ENCODE results near the gene RSBN1.
"Not testable (repeated sequence)": the region's sequence is repeated elsewhere in the genome, so short reads cannot be mapped to it uniquely, and the experiment has no call there.

The RSBN1 gene

DNA sequence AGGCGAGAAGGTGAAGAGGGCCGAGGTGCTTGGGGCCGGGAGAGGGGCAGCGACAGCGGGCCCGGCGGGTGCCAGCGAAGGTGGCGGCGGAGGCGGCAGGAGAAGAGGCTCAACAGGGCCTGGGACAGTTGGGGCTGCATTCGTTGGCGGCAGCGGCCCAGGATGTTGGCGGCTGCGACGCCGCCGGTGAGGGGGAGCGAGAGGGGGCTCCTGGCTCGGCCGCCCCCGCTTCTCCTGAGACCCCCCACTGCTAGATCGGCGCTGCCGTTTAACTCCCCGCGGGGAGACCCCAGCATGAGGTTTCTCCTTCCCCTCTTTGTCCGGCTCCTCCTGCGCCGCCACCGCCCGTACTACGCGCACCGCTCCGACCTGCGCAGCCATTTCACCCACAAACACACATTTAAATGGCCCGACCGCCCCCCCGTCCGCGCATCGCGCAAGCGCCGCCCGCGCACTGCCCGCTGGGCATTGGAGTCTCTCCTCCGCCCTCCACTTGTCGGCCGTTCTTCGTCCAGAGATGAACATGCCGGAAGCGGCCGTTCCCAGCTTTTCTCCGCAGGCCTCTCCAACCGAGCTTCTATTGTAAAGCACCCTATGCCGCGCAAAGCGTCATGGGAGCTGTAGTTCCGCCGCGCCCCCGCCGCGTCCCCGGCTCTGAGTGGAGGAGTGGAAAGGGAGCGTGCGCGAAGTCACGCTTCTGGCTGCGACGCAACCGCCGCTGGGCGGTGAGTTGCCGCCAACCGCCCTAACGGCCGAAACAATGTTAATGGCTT is at the start of gene RSBN1:
RSBN1 (minus strand) TSS at position 589 of the 773 bp plus-strand sequence; CDS start at position 525, 64 bp downstream.
- peak; percentile 90 to 97 (median 94) for DNase-seq (ENCODE audit: low read depth in 4 of 4, low spot score in 1 of 4)

DNA sequence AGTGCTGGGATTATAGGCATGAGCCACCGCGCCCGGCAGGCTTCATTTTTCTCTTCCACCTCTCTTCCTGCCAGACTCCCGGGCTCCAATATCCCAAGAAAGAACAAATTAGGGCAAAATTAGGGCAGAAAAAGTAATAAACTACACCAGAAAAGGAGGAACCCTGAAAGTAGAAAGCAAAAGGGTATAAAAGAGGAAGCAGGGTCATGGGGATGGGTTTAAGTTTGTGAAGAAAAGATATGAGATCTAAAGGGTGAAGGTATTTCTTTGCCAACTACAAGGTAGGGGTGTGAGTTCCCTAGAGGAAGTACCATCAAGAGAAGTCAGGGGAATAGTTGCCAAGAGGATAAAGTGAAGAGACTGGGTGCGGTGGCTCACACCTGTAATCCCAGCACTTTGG is 49.4 kb upstream of the RSBN1 start:
- no peak for DNase-seq (ENCODE audit: low read depth in 4 of 4, low spot score in 1 of 4)

DNA sequence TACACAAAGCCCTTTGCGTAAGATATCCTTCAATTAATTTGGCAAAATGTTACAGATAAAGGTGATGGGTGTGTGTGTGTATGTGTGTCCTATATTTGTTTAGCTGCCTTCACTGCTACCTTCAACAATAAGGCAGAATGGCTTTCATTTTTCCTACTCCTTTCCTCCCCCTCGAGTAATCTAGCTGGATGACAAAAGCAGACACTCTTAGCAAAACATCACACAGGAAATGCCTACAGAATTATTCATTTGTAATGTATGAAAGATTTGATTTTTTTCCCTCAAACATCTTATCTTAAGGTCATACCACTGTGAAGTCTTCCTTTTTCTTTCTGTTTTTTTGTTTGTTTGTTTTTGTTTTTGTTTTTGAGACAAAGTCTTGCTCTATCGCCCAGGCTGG is 48.6 kb upstream of the RSBN1 start:
- no peak for DNase-seq (ENCODE audit: low read depth in 4 of 4, low spot score in 1 of 4)

DNA sequence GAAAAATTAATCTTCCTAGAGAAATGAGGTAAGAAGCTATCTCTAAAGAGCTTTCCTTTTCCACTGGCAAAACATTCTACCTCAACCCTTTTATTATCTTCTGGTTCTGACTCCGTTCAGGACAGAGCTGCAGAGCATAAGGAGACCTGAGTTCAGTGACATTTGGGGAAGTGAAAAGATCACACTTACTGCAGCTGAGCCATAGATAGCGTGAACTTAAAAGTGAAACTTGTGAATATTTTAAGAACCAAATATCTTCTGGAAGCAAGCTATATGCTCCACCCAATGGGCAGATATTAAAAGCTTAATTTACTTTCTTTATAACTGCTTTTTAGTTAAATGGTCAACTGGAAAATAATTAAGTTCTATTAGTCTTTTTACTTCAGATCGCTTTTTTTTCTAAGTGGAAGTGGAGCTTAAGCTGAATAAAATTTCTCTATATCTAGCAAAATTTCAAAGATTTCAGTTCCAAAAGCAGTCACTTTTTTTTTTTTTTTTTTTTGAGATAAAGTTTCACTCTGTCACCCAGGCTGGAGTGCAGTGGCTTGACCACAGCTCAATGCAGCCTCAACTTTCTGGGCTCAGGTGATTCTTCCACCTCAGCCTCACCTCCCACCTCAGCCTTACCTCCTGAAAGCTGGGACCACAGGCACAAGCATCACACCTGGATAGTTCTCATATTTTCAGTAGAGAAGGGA is 47.4 kb upstream of the RSBN1 start:
- no peak for DNase-seq (ENCODE audit: low read depth in 4 of 4, low spot score in 1 of 4)

DNA sequence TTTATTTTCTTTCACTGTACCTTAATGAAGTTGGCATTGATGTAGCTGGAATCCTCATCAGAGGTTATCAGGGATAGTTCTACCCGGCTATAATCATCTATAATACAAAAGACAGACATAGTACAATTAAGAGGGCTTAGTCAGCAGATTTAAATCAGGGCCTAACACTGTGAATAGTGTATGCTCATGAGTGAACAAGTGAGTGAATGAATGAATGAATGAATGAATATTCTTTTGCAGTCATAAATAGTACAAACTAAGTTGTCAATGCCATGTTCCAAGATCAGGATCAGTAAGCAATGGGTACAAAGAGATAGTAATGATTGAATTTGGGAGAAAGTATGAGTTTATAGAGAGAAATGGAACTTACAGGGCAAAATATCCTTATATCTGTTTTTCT is 46.7 kb upstream of the RSBN1 start:
- no peak for DNase-seq (ENCODE audit: low read depth in 4 of 4, low spot score in 1 of 4)

DNA sequence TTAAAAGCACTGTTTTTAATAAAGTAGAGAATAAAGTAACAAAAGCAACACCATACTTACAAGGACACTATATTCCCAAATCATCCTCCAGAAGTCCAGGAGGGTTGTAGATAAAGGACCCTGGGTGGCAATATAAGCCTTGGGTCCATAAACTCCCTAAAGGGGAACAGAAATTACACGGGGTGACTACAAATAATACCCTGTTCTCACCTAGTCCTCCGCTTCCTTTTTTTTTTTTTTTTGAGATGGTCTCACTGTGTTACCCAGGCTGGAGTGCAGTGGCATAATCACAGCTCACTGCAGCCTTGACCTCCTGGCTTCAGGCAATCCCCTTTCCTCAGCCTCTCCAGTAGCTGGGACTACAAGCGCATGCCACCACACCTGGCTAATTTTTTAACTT is 46.1 kb upstream of the RSBN1 start:
- no peak for DNase-seq (ENCODE audit: low read depth in 4 of 4, low spot score in 1 of 4)

DNA sequence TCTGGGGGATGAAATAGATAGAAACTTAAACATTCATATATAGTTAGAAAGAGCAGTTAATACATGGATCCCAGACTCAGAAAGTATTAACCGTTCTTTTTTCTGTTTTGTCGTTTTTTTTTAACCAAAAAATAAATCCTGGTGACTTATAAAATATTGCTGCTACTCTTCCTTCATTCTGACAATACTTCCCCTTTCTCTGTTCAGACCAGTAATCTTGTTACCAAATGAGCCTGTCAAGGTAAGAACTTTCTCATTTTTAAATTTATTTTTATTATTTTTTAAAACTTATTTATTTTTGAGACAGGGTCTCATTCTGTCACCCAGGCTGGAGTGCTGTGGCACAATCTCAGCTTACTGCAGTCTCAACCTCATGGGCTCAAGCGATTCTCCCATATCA is 45.5 kb upstream of the RSBN1 start:
- no peak for DNase-seq (ENCODE audit: low read depth in 4 of 4, low spot score in 1 of 4)

DNA sequence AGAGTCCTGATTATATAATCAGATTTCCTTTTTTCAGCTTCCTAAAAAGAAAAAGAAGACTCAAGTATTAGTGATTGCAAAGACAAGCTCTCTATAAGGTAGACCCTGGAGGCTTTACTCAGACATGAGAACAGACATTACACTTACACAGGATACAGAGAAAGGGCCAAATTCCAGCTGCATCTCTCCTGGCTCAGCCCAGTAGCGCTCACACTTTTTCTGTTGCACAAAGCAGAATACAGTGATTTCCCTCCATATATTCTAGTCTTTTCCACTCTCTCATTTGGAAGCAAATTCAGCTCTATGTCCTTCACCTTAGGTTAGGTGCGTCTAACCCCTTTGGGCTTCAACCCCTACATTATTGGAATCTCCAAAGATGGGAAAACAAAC is 44.1 kb upstream of the RSBN1 start:
- no peak for DNase-seq (ENCODE audit: low read depth in 4 of 4, low spot score in 1 of 4)

DNA sequence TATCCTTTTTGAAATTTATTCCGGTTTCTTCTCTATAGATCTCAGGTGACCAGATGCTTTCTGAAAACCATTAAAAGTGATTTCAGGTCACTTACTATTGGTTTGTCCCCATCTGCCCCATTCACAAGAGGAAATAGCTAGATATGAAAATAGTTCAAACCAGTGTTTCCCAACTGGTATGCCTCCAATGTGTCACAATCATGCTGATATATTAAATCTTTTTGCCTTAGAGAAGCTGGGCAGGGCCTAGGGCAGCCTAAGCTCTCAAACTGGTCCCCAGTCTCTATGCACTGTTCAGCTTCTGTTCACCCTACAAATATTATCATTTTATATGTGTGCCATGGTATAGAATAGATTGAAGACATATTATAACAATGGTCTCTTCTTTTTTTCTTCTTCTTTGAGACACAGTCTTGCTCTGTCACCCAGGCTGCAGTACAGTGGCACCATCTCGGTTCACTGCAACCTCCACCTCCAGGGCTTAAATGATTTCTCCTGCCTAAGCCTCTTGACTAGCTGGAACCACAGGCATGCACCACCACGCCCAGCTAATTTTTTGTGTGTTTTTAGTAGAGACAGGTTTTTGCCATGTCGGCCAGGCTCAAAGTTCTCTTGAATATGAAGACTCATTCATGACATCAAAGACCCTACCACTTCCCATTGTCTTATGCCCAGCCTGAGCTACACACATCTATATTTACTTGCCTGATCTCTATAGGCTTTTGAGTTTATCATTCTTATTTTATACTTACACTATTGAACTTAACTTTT is 43.5 kb upstream of the RSBN1 start:
- no peak for DNase-seq (ENCODE audit: low read depth in 4 of 4, low spot score in 1 of 4)

DNA sequence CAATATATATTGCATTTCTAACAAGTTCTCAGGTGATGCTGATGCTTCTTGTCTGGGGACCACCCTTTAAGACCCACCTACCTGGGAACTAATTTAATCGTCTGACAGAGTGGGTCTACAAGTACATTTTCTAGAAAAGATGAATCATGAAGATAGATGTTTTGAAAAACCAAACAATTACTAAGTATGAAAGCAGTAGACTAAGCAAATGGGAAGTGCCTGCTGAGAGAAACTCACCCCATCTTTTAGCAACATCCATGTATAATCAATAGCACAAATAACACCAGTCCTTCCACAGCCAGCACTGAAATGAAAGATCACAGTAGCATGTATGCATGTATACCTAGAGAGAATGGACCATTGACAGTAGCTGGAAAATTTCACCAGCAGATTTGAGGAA is 42.0 kb upstream of the RSBN1 start:
- DNase-seq (ENCODE audit: low read depth in 4 of 4, low spot score in 1 of 4) = no peak

DNA sequence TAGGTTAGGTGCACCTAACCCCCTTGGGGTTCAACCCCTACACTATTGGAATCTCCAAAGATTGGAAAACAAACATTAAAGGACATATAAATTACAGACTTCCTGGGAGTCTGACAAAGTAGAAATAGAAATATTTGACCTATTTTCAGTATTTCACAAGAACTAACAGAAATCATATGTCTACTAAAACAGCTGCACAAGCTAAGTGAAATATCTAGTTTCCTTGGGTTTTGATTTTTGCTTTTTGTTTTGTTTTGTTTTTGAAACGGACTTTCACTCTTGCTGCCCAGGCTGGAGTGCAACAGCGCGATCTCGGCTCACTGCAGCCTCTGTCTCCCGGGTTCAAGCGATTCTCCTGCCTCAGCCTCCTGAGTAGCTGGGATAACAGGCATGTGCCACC is 40.4 kb upstream of the RSBN1 start:
- DNase-seq (ENCODE audit: low read depth in 4 of 4, low spot score in 1 of 4) = not testable (repeated sequence)

DNA sequence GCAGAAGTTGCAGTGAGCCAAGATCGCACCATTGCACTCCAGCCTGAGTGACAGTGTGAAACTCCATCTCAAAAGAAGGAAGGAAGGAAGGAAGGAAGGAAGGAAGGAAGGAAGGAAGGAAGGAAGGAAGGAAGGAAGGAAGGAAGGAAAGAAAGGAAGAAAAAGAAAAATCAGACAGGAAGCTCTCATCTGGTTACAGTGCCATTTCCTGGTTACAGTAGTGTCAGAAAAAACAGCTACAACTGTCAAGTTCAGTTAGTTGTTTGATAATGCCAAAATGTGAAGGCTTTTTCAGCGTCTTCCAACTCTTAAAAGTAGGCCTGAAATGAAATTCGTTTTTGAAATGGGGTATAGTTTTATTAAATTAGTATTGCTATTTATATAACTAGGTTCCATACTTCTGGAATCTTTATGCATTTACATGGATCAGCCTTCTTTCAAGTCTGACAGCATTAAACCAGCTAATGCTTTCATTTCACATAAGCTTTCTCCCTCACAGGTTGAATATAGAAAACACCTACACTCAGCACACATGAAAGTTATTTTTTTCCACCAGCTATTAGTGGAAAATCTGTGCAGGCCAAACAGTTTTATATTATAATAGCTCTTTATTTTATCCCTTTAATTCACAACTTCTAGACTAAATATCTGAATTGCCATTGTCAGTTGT is 38.0 kb upstream of the RSBN1 start:
- DNase-seq (ENCODE audit: low read depth in 4 of 4, low spot score in 1 of 4) = no peak

DNA sequence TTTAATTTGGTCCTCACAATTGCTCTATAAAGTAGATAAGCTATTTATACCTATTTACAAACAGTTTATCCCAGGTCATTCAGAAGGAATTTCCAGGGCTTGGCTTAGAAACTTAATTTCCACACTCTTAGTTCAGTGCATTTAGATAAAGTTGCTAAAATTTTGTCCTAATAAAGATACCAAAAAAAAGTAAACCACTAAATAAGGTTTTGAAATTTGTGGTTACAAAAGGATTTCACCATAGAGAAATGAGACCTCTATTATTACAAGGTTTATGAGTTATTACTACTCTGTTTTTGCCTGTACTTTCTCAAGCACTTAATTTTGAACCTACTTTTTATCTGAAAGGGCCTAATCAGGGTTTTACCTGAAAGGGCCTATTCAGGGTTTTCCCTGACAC is 36.8 kb upstream of the RSBN1 start:
- no peak for DNase-seq (ENCODE audit: low read depth in 4 of 4, low spot score in 1 of 4)

DNA sequence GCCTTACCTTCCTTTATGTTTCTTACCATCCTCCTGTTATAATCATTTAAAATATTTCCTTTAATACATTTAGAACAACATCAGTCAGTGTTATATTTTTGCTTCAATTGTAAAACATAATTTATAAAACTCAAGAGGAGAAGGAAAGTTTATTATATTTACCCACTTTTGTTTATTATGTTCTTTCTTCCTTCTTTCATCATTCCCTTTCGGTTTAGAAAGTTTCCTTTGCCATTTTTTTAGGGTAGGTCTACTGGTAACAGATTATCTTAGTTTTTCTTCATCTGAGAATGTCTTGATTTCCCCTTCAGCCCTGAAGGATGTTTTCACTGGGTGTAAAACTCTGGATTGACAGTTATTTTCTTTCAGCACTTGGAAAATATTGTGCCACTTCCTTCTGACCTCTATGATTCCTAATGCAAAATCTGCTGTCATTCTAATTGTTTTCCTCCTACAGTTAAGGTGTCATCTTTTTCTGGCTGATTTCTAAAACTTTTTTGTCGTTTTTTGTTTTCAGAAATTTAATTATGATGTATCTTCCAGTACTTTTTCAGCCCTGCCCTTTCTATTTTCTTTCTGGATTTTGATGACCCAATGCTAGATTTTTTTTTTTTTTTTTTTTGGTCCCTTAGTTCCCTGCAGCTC is 34.2 kb upstream of the RSBN1 start:
- no peak for DNase-seq (ENCODE audit: low read depth in 4 of 4, low spot score in 1 of 4)

DNA sequence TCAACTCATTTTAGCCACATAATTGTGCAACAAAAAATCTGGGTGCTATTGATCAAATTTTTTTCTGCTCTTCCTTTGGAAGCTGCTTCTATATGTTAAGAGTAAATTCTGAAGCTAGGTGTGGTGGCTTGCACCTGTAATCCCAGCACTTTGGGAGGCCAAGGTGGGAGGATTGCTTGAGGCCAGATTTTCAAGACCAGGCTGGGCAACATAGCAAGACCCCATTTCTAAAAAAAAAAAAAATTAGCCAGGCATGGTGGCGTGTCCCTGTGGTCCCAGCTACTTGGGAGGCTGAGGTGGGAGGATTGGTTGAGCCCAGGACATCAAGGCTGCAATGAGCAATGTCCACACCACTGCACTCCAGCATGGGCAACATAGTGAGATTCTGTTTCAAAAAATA is 24.3 kb upstream of the RSBN1 start:
- no peak for DNase-seq (ENCODE audit: low read depth in 4 of 4, low spot score in 1 of 4)

DNA sequence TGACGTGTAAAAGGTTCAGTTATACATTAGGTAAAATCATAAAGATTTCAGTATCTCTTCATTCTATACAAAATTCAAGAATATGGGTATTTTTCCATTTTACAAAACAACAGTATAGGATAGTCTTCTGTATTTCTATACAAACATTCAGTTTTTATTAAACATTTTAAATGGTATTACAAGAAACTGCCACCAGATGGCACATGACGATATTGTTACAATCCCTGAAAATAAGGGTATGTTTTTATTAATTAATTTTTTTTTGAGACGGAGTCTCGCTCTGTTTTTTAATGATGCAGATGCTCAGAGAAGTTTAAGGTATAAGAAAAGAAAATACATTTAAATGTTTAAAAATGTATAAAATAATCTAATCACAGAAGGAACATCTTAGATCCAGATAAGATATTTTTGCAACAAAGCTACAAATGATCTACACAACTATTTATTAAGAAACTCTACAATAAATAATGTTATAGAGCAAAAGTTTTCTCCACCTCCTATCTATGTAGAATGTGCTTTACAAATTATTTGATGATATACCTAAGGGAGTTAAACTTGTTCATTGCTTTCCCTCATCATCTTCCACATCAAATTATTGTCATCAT is 23.5 kb upstream of the RSBN1 start:
- DNase-seq (ENCODE audit: low read depth in 4 of 4, low spot score in 1 of 4) = peak in 1 of 4 experiments; percentile 15

DNA sequence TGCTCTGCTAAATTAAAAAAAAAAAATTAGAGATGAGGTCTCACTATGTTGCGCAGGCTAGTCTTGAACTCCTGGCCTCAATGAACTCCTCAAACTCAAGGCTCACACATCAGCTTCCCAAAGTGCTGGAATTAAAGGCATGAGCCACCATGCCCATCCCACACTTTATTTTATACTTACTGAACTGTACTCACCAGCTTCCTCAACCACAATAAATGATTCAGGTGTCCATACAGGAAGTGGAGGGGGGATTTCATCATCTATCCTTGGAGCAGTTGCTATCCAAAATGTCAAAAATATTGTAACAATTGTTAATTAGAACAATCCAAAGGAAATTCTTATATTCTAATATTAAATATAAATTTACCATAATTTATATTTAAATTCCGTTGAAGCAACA is 22.4 kb upstream of the RSBN1 start:
- no peak for DNase-seq (ENCODE audit: low read depth in 4 of 4, low spot score in 1 of 4)

DNA sequence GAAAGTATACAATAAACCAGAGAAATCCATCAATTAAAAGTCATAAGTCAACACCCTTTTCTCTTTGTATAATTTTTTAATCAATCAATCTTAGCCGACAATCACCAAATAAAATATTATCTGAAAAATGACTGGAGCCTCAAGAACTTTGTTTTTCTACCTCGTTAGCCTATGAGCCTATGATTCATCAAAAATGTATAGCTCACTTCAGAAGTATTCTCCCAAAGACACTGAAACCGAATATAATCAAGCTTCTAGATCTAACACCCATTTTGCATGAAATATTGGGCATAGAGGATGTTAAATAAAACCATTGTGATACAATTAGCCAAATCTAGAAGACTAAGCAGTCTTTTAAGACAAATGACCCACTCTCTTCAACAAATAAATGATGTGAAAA is 17.8 kb upstream of the RSBN1 start:
- no peak for DNase-seq (ENCODE audit: low read depth in 4 of 4, low spot score in 1 of 4)

DNA sequence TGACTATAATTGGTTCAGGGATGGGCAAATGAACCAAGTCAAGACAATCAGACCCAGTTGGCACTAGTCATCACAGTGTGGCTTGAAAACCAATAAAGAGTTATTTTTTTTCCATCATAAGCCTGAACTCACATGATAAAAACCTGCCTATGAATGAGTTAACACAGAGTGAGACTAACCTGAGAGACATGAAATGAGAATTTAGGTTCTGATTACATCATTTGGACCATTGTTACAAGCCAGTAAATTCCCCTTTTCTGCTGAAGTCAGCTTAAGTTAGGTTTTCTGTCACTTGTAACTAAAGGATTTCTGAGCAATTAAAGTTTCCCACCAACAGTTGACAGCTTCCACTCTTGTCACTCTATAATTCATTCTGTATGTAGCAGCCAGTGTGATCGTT is 9.6 kb upstream of the RSBN1 start:
- DNase-seq (ENCODE audit: low read depth in 4 of 4, low spot score in 1 of 4) = no peak

DNA sequence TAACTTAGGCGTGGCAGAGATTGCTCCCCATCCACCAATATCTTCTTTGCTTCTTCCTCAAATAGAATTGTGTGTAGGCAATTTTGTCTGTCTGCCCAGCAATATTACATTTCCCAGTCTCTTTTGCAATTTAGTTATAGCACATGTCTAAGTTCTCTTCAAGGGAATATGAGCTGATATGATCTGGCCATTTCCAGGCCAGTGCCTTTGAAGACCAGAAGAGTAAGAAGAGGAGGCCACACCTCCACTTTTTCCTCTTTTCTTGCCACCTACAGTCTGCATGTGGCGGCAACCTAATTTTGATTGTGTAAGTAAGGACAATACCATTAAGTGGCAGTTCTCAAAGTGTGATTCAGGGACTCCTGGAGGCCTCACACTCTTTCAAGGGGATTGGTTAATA is 6.3 kb upstream of the RSBN1 start:
- DNase-seq (ENCODE audit: low read depth in 4 of 4, low spot score in 1 of 4) = no peak

DNA sequence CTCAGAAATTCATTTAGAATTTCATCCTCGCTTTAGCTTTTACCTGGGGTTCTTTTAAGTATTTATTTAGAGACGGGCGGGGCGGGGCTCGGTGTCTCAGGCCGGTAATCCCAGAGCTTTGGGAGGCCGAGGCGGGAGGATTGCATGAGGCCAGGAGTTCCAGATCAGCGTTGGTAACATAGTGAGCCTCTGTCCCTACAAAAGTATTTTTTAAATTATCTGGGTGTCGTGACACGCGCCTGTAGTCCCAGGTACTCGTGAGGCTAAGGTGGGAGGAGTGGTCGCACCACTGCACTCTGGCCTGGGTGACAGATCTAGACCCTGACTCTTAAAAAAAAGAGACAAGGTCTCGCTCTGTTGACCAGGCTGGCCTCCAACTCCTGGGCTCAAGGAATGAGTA is 942 bp upstream of the RSBN1 start:
- no peak for DNase-seq (ENCODE audit: low read depth in 4 of 4, low spot score in 1 of 4)

Measured in stimulated activated CD4-positive, alpha-beta T cell treated with anti-CD3 and anti-CD28 coated beads, Interleukin-1b, Interleukin-23, amount 100 ng/mL, for 24 hours (primary cell).